HG03354 (cell line): ENCODE results near the gene TGM5.
A peak's percentile ranks its signal among the peaks of the same experiment; 100 is the strongest.
"Not testable (repeated sequence)": the region's sequence is repeated elsewhere in the genome, so short reads cannot be mapped to it uniquely, and the experiment has no call there.

Experiments used
- ATAC-seq: cut with Tn5 transposase; IDR thresholded peaks from one replicate; pipeline ENCODE4 v1.9.1; 2021; ENCODE audit warnings: mild to moderate bottlenecking; ENCODE audit not compliant: unreplicated experiment, poor library complexity, severe bottlenecking

The TGM5 gene

DNA sequence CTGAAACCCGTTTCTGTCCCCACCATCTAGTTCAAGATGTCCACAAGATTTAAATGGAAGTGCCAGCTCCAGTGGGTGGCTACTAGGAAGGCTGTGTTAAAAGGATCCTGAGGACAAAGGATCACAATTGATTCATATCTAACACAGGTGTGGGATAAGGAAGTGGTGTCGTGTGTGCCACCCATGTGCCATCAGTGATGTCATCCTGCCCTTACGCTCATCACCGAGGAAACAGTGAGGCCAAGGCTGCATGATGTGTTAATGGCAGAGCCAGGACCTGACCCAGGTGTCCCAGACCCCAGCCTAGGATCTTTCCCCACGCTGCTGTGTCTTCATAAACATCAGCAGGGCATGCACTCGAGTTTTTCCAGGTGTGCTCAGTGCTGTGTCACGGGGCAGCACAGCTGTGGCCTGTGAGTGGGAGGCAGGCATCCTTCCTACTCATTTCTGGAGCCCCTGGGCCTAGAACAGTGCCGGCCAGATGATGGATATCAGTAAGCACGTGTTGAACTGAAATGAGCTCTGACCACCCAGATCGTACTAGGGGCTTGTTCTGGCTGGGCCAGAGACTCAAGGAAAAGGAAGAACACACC, 10.6 kb upstream of the TGM5 start:
- ATAC-seq: no peak

DNA sequence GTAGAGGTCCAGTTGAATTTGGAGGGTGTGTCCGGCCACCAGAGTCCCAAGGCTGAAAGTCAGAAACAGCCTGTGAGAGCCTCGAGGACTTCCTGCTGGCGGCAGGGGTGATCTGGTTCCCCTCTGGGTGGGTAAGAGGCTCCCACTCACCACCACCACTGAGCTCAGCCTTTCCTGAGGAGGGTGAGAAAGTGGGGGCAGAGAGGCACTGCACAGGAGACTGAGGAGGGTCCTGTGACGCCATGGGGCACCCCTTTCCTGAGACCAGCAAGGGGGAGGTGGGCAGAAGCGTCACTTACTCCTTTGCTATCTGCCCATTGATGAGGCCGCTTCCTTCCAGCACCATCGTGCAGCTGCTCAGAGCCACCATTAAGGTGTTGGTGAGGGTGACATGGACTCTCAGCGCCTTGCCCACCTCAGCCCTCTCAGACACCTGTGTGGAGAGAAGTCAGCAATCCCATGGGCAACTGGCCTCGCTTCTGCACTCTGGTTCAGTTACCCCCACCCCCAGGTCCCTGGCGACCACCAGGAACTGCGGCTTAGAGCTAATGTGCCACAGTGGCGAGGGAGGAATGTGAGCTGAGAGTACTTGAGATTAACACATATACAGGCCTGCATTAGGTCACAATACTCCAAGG, 10.0 kb upstream of the TGM5 start:
- no peak for ATAC-seq

DNA sequence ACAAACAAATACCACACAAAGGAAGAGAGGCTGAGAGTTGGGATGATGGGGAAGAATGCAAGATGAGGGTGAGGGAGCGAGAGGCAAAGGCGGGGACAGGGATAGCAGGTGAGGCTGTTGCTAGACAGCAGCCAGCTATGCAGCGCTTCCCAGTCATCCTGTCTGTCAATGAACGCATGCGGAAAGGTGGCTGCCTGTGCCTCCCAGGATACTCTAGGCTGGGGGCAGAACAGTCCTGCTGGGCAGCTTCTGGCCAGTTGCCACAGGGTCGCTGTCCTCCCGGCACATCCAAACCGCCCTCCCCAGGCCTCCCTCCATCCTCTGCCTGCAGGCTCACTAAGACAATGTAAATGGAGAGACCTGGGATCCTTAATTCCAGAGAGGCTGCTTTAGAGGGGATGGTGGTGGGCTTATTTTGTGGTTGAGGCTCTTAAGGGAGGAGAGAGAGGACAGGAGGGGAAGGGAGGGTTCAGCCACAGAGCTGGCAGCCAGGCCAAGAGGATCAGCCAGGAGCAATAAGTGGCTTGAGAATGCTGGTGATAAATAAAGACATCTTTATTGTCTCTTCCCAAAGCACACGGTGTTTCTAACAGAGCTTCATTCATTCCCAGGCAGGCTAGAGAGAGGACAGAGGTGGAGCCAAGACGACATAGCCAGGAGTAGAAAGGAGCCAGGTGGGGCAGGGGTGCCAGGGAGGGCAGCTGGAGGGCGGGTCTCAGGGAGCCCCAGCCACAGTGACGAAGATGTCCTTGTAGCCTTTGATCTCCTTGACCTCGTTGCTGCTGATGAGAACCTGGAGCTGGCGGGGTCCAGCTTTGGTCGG, 9.2 kb upstream of the TGM5 start:
- no peak for ATAC-seq

DNA sequence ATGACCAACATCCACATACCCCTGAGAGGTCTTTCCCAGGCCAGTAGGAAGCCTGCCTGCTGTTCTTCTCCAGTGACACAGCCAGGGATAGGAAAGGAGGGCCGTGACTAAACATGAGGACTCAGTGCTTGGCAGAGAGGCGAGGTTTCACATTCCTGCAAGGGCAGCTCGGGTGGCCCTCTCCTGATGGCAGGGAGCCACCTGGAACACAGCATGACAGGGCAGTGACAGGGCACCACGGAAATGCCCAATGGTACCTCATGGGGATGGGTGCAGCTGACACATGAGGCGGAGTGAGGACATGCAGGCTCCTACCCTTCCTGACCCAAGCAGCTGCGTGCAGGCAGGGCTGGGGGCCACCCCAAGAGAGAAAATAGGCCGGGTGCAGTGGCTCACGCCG, 7.4 kb upstream of the TGM5 start:
- no peak for ATAC-seq

DNA sequence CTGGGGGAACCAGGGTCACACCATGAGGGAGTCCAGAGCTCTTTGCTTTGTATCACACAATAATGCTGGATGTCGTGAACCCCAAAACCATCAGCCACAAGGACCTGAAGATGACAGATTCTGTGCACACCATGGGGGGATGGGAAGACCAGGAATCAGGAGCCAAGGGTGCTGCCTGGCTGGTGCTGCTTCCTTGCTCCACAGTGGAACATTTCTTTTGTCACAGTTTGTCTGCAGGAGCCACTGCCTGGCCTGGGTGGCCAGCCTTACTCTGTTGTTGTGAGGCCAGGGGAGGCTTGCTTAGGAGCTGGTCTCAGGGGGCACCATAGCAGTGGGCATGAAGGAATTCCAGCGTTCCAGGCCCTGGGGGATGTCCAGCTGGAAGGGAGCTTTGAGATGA, 6.5 kb upstream of the TGM5 start:
- no peak for ATAC-seq

DNA sequence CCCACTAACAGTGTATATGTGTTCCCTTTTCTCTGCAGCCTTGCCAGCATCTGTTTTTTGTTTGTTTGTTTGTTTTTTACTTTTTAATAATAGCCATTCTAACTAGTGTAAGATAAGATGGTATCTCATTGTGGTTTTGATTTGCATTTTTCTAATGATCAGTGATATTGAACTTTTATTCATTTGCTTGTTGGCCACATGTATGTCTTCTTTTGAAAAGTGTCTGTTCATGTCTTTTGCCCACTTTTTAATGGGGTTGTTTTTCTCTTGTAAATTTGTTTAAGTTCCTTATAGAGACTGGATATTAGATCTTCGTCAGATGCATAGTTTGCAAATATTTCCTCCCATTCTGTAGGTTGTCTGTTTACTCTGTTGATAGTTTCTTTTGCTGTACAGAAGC, 5.2 kb upstream of the TGM5 start:
- not testable (repeated sequence) for ATAC-seq

DNA sequence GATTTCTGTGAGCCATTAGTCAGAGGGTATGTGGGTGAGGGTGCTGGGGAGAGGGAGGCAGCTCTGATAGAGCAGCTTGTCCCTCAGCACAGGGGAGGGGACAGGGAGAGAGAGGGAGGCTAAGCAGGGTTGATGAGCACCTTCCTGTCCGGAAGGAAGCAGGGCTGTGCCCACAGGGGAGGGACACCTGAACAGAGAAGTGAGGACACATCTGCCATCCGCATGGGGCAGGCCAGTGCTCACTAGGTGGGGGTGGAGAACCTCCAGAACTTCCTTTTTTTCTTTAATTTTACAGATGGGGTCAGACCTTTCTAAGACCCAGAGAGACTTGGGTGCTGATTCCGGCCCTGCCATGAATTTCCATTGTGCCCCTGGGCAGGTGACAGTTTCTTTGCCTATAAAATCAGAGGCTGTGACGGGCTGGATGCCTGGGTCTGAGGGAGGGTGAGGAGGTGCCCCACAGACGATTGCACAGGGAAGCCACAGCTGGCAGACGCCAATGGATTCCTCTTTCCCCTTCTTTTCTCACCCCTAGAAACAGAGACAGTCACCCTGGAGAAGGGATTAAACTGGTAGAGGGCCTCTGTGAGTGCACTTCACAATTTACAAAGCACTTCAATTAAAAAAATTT, 4.1 kb upstream of the TGM5 start:
- no peak for ATAC-seq

DNA sequence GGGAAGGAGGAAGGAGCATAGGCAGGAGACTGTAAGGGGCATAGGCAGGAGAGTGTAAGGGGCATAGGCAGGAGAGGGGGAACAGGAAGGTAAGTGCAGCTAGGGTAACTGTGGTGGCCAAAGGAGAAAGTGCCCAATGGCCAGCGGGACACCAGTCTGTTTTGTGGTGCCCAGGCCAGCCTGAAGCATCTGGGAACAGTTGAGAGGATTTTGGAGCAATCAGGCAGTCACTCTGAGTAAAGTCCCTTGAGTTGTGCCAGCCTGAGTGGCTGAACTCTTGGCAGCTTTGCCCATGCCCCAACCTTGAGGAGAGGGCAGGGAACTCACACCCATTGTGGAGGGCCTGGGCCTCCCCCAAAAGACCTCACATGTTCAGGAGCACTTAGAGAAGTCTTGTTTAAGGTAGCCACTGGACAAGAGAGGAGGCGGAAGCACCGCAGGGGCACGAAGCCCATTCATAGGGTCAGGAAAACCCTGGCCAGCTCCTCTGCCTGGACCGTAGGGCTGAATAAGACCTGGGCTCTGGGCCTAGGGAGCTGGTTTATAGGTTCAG, 3.5 kb upstream of the TGM5 start:
- no peak for ATAC-seq

DNA sequence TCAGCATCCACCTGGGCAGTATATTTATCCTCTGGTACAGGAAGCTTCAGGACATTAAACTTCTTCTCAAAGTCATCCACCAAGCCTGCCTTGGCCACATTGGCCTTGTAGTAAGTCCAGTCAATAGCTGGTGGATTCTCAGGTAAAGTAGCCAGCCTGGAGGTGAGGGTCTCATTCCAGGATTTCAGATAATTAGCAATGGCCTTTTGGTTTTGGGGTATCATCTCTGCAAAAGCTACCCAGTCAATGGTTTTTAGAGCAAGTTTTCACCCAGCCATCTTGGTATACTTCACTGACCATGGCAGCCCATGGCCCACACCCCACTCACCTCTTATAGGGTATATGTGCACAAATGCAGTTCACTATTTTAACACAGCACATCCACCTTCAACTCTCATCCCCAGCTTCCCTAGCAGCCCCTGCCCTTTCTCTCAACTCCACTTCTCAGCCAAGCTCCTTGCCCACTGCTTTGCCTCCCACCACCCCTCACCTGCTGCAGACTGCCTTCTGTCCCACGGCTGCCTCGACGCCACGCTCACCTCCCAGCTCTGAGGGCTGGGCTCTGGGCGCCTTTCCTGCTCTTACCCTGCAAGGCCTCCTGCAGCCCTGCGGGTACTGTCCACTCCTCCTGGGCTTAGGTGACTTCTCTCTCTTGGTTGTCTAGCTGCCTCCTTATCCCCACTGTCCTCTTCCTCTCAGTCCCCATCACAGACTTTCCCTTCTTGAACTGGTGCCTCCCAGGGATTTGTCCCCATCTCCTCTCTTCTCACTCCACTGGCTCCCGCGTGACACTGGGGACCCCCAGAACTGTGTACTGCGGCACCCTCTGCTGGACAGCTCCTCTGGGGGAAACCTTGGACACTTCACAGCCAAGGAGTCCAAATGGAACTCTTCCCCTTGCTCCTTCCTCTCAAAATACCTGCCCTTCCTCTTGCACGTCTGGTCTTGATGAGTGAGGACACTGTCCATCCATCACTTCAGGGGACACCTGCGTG, 1.7 kb upstream of the TGM5 start:
- ATAC-seq: no peak

DNA sequence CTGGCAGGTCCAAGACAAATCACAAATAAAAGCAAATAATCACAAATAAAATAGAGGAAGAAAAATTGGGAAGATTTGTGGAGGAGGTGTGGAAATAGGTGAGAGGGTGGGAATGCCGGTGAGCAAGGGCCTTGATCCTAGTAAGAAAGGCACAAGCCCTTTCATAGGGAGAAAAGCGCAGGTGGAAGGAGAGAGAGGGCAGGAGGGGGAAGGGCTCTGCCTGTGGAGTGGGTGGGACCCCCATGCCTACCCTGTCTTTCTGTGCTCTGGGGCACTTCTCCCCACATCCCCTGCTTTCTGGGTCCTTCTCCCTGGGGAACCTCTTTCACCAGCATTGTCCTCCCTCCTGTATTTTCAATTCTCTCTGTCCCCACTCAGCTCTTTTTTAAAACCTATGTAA, 711 bp upstream of the TGM5 start:
- no peak for ATAC-seq

DNA sequence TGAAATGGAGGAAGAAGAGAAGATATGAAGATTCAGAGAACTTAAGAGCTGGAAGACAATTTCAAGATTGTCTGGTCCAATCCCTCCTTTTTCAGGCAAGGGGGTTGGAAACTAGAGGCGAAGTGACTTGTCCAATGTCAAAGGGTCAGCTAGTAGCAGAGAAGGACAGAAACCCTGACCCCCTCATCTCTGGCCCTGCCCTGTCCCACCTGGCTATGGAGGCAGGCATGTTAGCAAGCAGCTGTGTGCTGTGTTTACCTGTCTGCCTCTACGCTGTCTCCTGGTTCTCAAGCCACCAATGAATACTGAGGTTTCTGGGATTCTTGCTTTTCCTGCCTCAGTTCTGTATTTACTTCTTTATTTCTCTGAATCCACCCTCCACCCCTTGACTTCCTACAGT, 342 bp downstream of the TGM5 start:
- ATAC-seq: no peak

DNA sequence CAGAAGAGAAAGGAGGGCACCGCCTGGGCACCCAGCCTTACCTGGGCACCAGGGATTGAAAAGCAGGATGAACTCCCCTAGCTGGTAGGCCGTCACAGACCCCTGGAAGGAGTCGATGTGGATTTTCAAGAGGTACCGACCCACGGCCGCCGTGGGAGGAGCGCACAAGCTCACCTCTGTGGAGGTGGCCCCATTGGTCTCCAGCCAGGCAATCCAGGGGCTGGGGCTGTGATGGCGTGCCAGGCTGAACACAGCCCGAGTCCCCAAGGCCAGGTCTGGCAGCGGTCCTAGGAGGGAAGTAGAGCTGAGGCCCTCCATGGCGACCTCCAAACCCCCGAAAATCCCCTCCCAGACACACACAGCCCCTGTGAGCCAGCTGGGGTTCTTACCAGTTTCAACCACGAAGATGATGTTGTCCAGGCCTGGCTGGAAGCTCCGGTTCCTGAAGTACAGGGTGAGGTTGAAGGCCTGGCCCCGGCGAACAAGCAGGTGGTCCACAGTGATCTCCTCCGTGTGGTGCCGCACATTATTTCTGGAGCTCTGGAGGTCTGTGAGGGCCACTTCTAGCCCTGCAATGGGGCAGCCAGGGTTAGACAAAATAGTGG, 6.6 kb downstream of the TGM5 start:
- no peak for ATAC-seq

DNA sequence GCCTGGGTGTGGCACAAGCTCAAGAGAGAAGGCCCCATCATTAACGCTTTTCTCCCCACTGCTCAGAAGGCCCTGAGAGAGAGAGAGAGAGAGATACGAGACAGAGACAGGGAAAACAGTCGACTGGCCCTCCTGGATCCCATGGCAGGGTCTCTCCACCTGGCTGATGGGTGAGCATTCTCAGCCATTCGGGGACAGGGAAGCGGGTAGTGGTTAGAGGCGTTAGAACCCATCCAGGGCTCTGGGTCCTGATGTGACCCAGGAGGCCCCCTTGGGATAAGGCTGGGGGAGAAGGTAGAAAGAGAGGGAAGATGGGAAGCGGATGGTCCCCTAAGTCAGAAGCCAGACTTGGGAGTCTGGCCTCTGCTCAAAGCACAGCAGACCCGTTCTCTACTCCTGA, 7.9 kb downstream of the TGM5 start:
- no peak for ATAC-seq

DNA sequence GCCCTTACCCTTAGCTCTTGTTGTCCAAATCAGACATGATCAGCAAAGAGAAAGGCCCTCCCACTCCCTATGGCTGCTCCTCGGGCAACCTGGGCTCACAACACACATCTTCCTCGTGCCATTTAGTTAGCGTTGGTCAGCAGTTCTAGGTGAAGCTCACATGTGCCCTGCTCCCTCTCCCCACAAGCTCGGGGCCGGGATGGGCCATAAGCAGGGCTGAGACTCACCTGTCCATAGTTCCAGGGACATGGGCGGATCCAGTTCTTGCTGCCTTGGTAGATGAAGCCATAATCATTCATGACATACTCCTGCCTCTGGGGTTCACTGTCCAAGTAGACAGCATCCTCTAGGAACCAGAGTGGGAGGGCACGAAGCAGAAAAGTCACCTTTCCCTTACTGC, 10.4 kb downstream of the TGM5 start:
- no peak for ATAC-seq

DNA sequence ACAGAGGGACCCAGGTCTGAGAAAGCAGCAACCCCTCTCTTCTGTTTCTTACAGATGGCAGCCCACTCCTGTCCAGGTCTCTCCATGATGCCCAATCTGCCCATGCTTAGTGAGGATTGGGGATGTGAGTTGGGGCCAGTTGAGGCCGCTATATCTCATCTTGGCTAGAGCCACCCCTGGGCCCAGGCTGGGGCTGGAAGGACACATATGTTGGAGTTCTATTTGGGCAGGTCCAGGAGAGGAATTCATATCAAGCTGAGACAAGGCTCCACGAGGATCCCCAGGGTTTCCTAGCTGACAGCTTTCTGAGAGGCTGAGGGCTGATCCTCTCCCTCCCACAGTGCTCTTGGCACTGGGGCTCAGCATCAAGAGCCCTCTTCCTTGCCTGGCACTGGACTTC, 11.4 kb downstream of the TGM5 start:
- ATAC-seq: no peak

DNA sequence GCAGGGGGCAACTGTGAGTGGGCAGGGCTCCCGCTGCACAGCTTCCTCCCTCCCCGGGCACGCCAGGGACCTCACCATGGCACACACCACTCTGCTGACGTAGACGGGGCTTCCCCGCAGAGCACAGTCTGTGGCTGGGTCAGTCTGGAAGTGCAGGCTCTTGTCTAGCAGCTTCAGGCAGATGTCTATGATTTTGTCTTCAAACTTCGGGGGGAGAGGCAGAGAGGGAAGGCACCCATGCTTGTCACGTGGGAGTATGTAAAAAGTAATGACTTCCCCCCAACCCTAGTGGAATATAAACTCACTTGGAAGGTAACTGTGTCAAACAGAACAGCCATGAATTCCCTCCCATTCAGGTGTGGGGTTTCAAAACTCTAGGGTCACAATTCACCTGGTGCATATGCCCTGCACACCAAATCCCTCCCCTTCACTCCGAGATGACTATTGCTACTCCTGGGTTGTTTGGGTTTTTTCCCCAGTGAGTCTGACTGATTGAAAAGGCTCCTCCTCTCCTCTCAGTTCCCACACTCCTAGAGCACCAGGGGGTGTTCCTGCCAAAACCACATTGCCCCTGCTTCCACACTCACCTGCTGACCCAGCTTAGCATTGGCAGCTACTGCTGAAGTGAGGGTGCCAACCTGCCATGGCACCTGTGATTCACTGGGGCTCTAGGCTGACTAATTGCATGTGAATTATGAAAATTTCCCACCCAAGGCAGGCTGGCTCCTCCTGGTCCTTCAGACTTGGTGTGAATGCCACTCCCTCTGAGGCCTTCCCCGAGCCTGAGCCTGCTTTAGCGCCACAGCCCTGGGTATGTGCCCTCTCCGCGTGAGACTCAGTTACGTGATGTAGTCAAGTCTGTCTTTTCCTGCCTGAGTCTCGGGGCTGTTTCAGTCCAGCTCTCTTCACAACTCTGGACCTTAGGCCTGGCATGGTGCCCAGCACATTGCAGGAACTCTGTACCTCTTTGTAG, 13.0 kb downstream of the TGM5 start:
- ATAC-seq: peak; percentile 38

DNA sequence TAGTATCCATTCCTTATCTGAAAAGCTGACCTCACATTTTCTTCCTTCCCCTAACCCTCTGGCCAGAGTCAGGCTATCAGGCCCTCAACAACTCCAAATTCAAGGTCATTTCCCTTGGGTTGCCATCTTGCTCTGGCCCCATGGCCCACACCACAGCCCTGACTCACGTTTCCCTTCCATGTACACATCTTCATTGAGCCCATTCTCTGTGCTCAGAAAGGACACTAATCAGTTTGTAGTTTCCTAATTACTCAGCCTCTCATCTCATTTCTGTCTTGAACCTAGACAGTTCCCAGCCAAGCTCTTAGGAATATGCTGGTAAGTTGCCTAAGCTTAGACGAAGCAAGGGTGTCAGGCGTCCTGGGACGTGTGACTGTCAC, 14.9 kb downstream of the TGM5 start:
- ATAC-seq: no peak
